Superior temporal gyrus (tissue), 1 donor: ENCODE results near the gene ZBTB6.

Source experiments
- DNase-seq: peaks from one replicate; pipeline ENCODE4 v3.0.0-alpha.2; 2016; ENCODE audit errors: extremely low spot score

The ZBTB6 gene, protein sequence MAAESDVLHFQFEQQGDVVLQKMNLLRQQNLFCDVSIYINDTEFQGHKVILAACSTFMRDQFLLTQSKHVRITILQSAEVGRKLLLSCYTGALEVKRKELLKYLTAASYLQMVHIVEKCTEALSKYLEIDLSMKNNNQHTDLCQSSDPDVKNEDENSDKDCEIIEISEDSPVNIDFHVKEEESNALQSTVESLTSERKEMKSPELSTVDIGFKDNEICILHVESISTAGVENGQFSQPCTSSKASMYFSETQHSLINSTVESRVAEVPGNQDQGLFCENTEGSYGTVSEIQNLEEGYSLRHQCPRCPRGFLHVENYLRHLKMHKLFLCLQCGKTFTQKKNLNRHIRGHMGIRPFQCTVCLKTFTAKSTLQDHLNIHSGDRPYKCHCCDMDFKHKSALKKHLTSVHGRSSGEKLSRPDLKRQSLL

GRCh38 chr9:122912964-122913673 lies at the start of gene ZBTB6:
ZBTB6 (minus strand) TSS chr9:122913323; CDS start chr9:122912072, 1,251 bp downstream.
- DNase-seq = peak; percentile 97

GRCh38 chr9:122961139-122961538 lies 48.0 kb upstream of the ZBTB6 start:
- no peak for DNase-seq

DNA sequence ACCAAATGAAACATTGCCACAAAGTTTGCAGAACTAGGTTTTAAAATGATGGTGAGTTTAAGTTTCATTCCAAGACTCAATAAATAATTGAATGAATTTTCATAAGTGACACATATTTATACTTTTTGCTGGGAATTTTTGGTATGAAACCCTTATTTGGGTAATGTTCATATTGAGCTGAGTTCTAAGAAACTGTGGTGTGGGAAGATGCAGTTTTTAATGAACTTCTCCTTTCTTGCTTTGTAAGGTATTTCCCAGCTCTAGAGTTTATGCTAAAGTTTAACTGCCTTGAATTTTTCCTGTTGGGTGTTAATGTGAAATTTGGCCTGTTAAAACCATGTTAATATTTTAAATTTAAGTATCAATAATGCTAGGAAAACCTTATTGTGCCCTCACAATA lies 42.8 kb upstream of the ZBTB6 start:
- DNase-seq = no peak

DNA sequence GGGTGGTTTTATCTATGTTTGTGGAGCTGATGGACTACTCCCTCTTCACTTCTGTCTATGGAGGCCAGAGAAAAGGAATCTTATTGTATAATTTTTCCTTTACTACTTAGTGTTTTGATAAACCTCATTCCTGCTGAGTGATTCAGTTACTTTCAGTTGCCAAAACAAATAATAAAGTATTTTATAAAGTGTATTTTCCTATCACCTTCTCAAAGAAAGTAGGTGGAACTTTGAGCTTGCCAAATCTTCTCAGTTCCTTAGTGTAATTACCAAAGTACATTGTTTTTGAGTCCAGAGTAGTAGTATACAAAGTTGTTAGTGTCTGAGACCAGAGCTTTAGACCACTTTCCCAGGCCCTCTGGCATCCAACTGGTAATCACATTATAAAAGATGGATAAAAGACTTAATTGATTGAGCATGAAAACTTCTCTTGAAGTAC lies 41.1 kb upstream of the ZBTB6 start:
- DNase-seq = no peak

DNA sequence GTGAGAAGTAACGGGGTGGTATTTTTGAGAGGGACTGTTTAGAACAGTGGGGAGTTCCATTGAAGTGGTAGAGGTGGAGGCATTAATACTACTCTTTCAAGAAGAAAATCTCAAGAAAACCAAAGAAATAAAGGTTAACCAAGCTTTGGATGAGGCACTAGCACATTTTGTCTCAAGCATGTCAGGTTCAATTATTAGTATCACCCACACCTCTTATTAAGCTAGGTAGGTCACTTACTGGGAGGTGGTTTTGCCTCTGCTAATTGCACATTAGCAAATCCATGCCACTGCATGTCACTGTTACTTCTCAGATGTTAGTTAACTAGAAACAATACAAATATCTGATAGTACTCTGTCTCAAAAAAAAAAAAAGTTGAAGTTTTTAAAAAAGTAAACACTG lies 37.9 kb upstream of the ZBTB6 start:
- DNase-seq = no peak

DNA sequence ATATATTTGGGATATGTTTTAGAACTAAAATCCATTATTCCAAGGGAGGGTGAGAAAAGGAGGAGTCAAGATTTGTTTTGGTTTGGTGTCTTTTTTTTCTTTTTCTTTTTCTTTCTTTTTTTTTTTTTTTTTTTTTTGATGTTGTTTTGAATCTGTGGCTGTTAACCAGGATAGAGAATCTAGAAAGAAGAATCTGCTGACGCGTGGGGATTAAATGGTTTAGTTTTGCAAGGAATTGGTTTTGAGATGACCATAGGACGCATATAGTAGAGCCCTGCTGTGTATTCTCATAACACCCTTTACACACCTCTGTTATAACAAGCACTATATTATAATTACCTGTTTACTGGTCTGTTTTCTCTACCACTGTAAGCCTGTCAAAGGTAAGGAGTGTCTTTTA lies 37.1 kb upstream of the ZBTB6 start:
- no peak for DNase-seq

- DNase-seq = peak; percentile 61
Measured at GRCh38 chr9:122949696-122950095, 36.6 kb upstream of the ZBTB6 start.

- no peak for DNase-seq
Measured at GRCh38 chr9:122948313-122948712, 35.2 kb upstream of the ZBTB6 start.

DNA sequence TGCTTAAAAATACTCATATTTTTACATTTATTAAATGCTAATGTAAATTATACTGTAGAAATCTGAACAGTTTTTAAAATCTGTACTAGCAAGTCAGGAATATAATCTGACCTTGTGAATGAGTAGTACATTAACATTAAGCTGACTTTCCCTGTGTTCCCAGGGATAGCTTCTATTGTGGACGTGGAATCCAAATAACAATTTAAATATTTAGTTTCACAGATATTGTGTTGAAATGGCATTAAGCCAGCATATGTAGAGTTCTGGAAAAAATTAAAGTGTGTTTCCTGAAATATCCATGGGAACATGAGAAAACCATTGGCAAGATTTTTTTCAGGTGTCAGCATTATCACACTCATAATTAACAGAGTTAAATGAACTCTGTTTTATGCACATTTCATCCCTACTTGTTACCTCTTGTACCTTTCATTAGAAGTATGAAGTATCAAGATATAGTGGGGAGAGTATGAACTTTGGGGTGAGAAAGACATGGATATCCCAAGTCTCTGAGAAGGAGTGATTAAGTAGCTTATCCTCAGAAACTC lies 33.4 kb upstream of the ZBTB6 start:
- no peak for DNase-seq

- DNase-seq = no peak
Measured at GRCh38 chr9:122944960-122945888, 32.1 kb upstream of the ZBTB6 start.

DNA sequence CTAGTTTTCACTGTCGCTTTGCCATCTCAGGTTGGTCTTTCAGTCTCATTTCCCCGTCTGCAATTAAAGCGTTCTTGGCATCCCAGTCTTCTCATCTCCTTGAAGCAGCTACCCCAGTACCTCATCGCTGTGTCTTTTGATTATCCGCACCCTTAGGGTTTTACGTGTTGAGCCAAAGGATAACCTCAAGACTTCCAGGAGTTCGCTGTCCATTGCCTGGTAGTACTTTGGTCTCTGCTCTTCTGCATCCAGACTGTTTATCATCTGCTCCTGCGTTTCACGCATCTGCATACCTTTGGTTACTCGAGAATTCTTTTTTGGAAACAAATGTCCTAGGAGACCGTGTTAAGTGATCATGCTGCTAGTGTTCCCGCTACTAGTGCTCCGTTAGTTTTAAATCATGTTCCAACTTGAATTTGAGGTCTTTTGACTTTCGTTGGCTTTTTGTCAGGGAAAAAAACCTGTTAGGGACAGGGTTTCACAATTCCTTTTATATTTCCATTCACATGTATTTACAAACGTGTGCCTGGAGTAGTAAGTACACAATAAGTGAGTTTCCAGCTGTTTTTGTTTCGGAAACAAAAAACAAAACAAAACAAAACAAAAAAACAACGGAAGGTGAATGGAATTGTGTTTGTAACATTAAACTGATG lies 28.6 kb upstream of the ZBTB6 start:
- peak; percentile 44 for DNase-seq

GRCh38 chr9:122940749-122941581 lies 27.8 kb upstream of the ZBTB6 start, which contains the start of gene RABGAP1:
RABGAP1 (plus strand) TSS chr9:122941020; CDS start chr9:122957060, 16,040 bp downstream.
- DNase-seq = peak; percentile 99

DNA sequence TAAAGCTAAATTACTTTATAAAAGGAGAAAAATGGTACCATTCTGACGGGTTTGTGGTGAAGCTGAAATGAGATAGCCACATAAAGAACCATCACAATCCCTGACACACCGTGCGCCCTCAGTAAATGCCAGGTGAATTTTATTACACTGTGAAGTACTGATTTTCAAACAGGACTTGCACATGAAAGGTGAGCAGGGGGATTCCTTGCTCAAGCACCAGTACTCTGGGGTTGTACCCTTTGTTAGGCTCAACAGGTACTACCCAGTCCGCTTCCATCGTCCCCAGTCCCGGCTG lies 27.3 kb upstream of the ZBTB6 start:
- no peak for DNase-seq

DNA sequence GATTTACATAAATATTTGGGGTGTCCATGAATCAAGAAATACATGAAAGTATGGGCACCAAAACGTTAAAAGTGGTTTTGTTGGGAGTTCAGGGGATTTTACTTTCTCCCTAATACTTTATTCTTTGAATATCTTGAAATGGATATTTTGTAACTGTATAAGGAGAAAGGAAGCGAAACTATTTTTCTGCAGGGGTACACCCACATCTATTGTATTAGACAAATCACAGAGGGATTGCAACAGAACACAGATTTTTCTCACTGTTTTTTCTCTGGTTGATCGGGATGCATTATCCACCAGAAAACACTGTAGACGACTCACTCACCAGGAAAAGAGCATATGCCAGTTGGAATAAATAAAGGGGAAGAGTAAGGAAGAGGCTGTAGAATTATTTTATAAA lies 26.5 kb upstream of the ZBTB6 start:
- DNase-seq = no peak

DNA sequence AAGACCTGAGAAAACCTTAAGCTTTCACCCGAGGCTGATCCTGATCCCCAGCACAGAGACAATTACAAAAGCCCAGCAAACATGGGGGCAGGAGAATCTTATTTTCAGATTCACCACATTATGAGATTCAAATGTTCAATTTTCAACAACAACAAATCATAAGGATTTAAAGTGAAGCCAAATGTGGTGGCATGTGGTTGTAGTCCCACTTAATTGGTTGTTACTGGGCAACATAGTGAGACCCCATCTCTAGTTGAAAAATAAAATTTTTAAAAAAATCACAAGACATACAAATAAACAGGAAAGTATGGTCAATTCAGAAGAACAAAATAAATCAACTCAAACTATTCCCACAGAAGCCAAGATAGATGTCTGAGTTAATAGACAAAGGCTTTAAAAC lies 23.8 kb upstream of the ZBTB6 start:
- DNase-seq = no peak

GRCh38 chr9:122936464-122936863 lies 23.3 kb upstream of the ZBTB6 start:
- DNase-seq = no peak

DNA sequence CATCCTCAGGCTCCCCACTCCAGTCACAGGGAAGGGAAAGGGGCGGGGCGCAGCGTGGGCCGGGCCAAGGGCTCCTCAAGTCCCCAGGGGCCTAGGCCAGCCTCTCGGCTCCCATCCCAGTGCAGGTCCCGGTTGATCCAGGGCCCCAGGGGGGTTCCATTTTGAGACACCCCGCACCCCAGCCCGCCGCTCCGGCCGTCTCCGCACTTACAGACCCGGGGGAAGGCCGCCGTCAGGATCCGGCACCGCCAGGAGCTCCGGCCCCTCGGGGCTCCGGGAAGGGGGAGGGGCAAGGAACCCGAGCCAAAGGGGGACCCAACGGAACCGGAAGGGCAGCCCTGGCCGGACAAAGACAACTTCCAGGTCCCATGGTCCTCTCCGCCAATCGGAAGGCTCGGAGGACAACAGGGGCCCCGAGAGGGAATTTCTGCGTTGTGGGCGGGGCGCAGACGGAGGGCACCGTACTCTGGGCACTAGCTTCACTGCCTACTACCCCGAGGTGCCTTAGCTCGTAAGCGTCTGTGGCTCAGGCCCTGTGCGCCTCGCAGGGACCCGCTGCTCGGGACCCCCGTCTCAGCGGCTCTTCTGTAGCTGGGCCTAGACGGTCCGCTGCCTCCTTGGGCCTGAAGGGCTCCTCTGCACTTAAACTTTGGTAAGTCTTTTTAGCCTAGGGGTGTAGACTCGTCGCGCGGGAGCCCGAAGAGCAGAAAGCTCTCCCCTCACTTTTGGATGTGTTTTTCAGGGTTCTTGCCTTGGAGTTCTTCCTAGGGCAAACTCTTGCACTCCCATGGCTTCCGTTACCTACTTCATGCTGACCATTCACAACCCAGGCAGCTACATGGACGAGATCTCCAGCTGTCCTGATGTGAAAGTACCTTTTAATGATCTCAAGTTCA lies 18.4 kb upstream of the ZBTB6 start, which contains the start of gene ZBTB26:
Gene ZBTB26, minus strand, starts transcription at position 287 of the 896 bp plus-strand sequence. CDS start 11,578 bp downstream, outside the sequence.
- DNase-seq = peak; percentile 98

DNA sequence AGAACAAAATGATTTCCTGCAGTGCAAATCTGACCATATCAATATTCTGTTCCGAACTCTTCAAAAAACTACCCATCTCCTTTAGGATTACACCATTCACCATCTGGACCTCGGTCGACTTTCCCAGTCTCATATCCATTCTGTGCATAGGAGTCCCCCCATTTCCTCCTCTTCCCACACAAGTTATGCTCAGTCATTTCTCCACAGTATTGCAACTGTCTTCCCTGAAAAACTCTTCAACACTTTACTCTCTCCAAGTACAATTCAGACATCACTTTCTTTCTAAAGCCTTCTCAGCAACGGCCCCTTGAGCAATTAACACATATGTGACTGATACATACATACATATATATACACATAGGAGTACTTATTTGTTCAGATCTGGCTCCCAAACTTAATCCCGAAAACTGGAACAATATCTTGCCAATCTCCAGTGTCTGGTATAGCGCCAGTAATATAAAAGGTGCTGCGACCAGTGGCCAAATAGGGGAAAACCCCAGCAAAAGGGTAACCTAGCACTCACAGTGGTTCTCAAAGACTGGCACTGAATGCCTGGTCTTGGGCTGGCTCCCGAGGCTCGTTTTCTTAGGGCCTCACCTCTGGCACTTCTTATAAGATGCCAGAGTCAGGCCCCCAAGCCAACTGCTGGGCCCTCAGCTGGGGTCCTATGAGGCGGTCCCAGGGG lies 17.6 kb upstream of the ZBTB6 start:
- DNase-seq = peak; percentile 18
